GM12878 (cell line): Measurements from ENCODE around the gene SAMHD1. TPM values are rescaled to one million over a fixed set of nuclear protein-coding genes. Genes with fewer than 3 reads are reported as not detected.
"Not testable (repeated sequence)": the region's sequence is repeated elsewhere in the genome, so short reads cannot be mapped to it uniquely, and the experiment has no call there.

Source experiments
- ATAC-seq: fragments of 200-7000 bp; cut with Tn5 transposase; 3 replicates; pipeline ENCODE4 v1.9.1; 2020; ENCODE audit warnings: mild to moderate bottlenecking, moderate library complexity
- BruUV-seq: library from RNA; stranded (reverse); fragments of 400-500 nt; replicated peaks from 2 replicates; lab custom pipeline; 2021; lab: Mats Ljungman, UMichigan
- CTCF ChIA-PET: fragments of 300-600 bp; sonication (Branson Sonifier 250); formaldehyde crosslinking; extraction: SDS; loops from one replicate; lab custom pipeline; 2021; ENCODE audit warnings: inconsistent platforms; lab: Yijun Ruan, JAX
- POLR2A ChIA-PET: fragments of 350-600 bp; formaldehyde crosslinking; extraction: SDS; loops from one replicate; lab custom pipeline; 2021; ENCODE audit warnings: inconsistent platforms; lab: Charles Lee
- RAD21 ChIA-PET: fragments of 300-600 bp; sonication (Branson Sonifier 250); formaldehyde crosslinking; loops from one replicate; lab custom pipeline; 2023; ENCODE audit warnings: antibody characterized with exemption; ENCODE audit not compliant: unreplicated experiment; lab: Charles Lee
- SMC1A ChIA-PET: fragments of 300-600 bp; sonication (Branson Sonifier 250); formaldehyde crosslinking; loops from one replicate; lab custom pipeline; 2023; ENCODE audit not compliant: unreplicated experiment, uncharacterized antibody; lab: Charles Lee
- DNase-seq: peaks from one replicate; pipeline ENCODE4 v3.0.0-alpha.2; 2011; ENCODE audit warnings: low read depth, low spot score
- FAIRE-seq: peaks from 3 replicates; lab custom pipeline; 2011; peaks lifted over from hg19 to GRCh38; lab: Jason Lieb, UNC
- H2AFZ ChIP-seq: 2 replicates; pipeline ENCODE4 v1.6.0; 2011; ENCODE audit warnings: low read depth, low read length, control low read depth; ENCODE audit not compliant: control insufficient read depth
- H3K27ac ChIP-seq: 2 replicates; pipeline ENCODE4 v1.5.1; 2011; ENCODE audit warnings: control low read depth; ENCODE audit not compliant: control insufficient read depth, insufficient read depth
- H3K27me3 ChIP-seq, 2 experiments: replicated peaks in 1 of 2; 2 replicates each; pipeline versions ENCODE4 v1.6.0 to v1.6.1; 2011; ENCODE audit warnings: low read length in 1 of 2; ENCODE audit not compliant: control insufficient read depth in 2 of 2, insufficient read depth in 2 of 2
- H3K36me3 ChIP-seq, 2 experiments: 2 replicates each; pipeline ENCODE4 v1.5.1; 2011; ENCODE audit warnings: low read length in 1 of 2; ENCODE audit not compliant: control insufficient read depth in 2 of 2, insufficient read depth in 2 of 2
- H3K4me1 ChIP-seq: 2 replicates; pipeline ENCODE4 v1.6.1; 2011; ENCODE audit warnings: mild to moderate bottlenecking, low read length, moderate library complexity, mixed read lengths; ENCODE audit not compliant: control insufficient read depth, insufficient read depth
- H3K4me2 ChIP-seq: 2 replicates; pipeline ENCODE4 v1.6.0; 2011; ENCODE audit warnings: control low read depth; ENCODE audit not compliant: control insufficient read depth, insufficient read depth
- H3K4me3 ChIP-seq: fragments of 200-600 bp; sonication (generic); 2 replicates; pipeline ENCODE4 v1.5.1; 2016
- H3K79me2 ChIP-seq: 2 replicates; pipeline ENCODE4 v1.6.0; 2011; ENCODE audit warnings: low read length; ENCODE audit not compliant: control insufficient read depth, insufficient read depth
- H3K9ac ChIP-seq: 2 replicates; pipeline ENCODE4 v1.8.0; 2011; ENCODE audit warnings: low read length, control low read depth, mixed read lengths; ENCODE audit not compliant: control insufficient read depth, insufficient read depth
- H3K9me3 ChIP-seq: replicated peaks from 3 replicates; pipeline ENCODE4 v1.5.1; 2011; ENCODE audit warnings: mild to moderate bottlenecking, low read length; ENCODE audit not compliant: control insufficient read depth, insufficient read depth
- H4K20me1 ChIP-seq: 2 replicates; pipeline ENCODE4 v1.6.0; 2011; ENCODE audit not compliant: control insufficient read depth, insufficient read depth
- ATF7 ChIP-seq: fragments of 450-650 bp; IDR thresholded peaks from 2 replicates; pipeline ENCODE4 v1.6.1; 2016; ENCODE audit warnings: low read depth, mild to moderate bottlenecking
- IKZF2 ChIP-seq, 2 experiments: fragments of 450-650 bp; IDR thresholded peaks; 2 replicates each; pipeline ENCODE4 v1.6.1; 2017; ENCODE audit warnings: mild to moderate bottlenecking in 2 of 2, moderate library complexity in 2 of 2
- MEF2A ChIP-seq: IDR thresholded peaks from 2 replicates; pipeline ENCODE4 v1.6.1; 2011; ENCODE audit warnings: low read depth, mild to moderate bottlenecking, low read length, moderate library complexity; ENCODE audit not compliant: insufficient read depth
- MEF2B ChIP-seq: fragments of 450-650 bp; IDR thresholded peaks from 2 replicates; pipeline ENCODE4 v1.6.1; 2018; ENCODE audit warnings: mild to moderate bottlenecking, moderate library complexity; ENCODE audit not compliant: partially characterized antibody, poor library complexity, severe bottlenecking
- NBN ChIP-seq: fragments of 450-650 bp; IDR thresholded peaks from 2 replicates; pipeline ENCODE4 v1.6.1; 2016
- ZNF384 ChIP-seq: IDR thresholded peaks from 2 replicates; pipeline ENCODE4 v1.6.1; 2012; ENCODE audit warnings: low read depth, mild to moderate bottlenecking, low read length, improper control_type of control experiment, borderline replicate concordance
- WGBS: methylation state at CpG from one replicate; pipeline ENCODE4 v1.1.6; 2016; ENCODE audit warnings: low lambda C conversion rate; ENCODE audit not compliant: insufficient replicate concordance, insufficient coverage; ENCODE audit errors: missing lambda C conversion rate; 5-methylcytosine and 5-hydroxymethylcytosine counted together
- in situ Hi-C: fragments of 300-500 bp; cut with MboI; formaldehyde crosslinking; loops from 9 replicates; pipeline ENCODE4 v1.14.3; 2018; ENCODE audit warnings: mixed read lengths
- intact Hi-C: fragments of 100-400 bp; cut with micrococcal nuclease; formaldehyde crosslinking; loops from one replicate; pipeline ENCODE4 v1.14.2; 2022; ENCODE audit not compliant: unreplicated experiment
- polyA plus RNA-seq, 11 experiments: library from polyadenylated mRNA; depleted of rRNA in 4 of 11; unstranded in 6 of 11; stranded (reverse) in 5 of 11; fragments of >200 nt; fragmentation: Nextera tagmentation in 4 of 11; fragmentation: Illumina TruSeq in 1 of 11; extraction: Ambion mirVana in 4 of 11; extraction: Trizol in 1 of 11; gene quantifications; 1 replicate in 1 of 11; 2 replicates in 10 of 11; pipeline versions ENCODE4 v1.2.1 to v1.2.3, GENCODE V29; 2011 to 2016; ENCODE audit warnings: inconsistent platforms in 2 of 11, missing spikeins in 2 of 11, low read depth in 1 of 11
- total RNA-seq, 4 experiments: library from RNA; depleted of rRNA in 3 of 4; stranded (reverse); fragments of >200 nt in 3 of 4; fragmentation: Illumina TruSeq in 1 of 4; extraction: Trizol in 1 of 4; gene quantifications; 2 replicates each; pipeline versions ENCODE4 v1.2.1 to v1.2.3, GENCODE V29; 2013 to 2021
- TF ChIP-seq, protein P1 (sequence below): fragments of 450-650 bp; IDR thresholded peaks from 2 replicates; pipeline ENCODE4 v1.6.1; 2017; ENCODE audit warnings: mild to moderate bottlenecking, low read depth, inconsistent platforms; ENCODE audit not compliant: poor library complexity, severe bottlenecking

Gene SAMHD1
- total and polyA plus RNA-seq, 10 of the 15 experiments (the other 5 are each of a cell fraction or from before 2014, with no cell fraction given): 20.5 to 47.9 (median 38.8) TPM

DNA sequence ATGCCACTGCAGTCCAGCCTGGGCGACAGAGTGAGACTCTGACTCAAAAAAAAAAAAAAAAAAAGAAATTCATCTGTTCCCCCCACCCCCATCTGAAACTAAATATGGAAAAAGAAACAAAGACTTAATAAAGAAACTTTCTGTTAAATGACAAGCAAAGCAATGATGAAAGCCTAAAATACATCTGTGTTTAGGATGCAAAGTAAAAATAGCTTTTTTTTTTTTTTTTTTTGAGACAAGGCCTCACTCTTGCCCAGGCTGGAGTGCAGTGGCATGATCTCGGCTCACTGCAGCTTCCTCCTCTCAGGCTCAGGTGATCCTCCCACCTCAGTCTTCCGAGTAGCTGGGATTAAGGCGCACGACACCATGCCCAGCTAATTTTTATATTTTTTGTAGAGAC lies 76.4 kb downstream of the SAMHD1 start:
- H3K4me2 ChIP-seq, H3K27me3 ChIP-seq, H3K4me3 ChIP-seq, H3K9me3 ChIP-seq, H3K79me2 ChIP-seq, H3K9ac ChIP-seq, DNase-seq, in situ Hi-C loops, intact Hi-C loops, H4K20me1 ChIP-seq, BruUV-seq, H3K36me3 ChIP-seq, FAIRE-seq: not testable (repeated sequence)
- WGBS: 43% methylated on average over 4 of the region's 5 CpGs
- Histone ChIP-seq H3K4me1 (peaks cover 33% of the 10 kb centered on the region), H3K27ac (peak overlapping the region; percentile 31), H2AFZ (peak overlapping the region; percentile 51; the same call in 1 of the 2 replicates)
- TF ChIP-seq, protein P1, sequence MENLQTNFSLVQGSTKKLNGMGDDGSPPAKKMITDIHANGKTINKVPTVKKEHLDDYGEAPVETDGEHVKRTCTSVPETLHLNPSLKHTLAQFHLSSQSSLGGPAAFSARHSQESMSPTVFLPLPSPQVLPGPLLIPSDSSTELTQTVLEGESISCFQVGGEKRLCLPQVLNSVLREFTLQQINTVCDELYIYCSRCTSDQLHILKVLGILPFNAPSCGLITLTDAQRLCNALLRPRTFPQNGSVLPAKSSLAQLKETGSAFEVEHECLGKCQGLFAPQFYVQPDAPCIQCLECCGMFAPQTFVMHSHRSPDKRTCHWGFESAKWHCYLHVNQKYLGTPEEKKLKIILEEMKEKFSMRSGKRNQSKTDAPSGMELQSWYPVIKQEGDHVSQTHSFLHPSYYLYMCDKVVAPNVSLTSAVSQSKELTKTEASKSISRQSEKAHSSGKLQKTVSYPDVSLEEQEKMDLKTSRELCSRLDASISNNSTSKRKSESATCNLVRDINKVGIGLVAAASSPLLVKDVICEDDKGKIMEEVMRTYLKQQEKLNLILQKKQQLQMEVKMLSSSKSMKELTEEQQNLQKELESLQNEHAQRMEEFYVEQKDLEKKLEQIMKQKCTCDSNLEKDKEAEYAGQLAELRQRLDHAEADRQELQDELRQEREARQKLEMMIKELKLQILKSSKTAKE: peak; percentile 46
- TF ChIP-seq ZNF384: peak; percentile 66
- TF ChIP-seq NBN: 0 out of 2 replicates have a peak, but pooled peaks have one; percentile 43
- peak; percentile 56 for TF ChIP-seq ATF7
- TF ChIP-seq MEF2B: peak; percentile 88
- peak; percentile 14 to 52; a peak in 2 of 4 replicates for TF ChIP-seq IKZF2 (IDR thresholded peaks at IDR 0.05)
- TF ChIP-seq MEF2A: peak; percentile 96
- ChIA-PET POLR2A (interaction anchor here (0.6 to 1.5 kb wide), 8 partner anchors 11 to 1591 kb away, joined by 3 to 11 read pairs (median 3); partner anchors contain the start of genes EIF6 and RAB5IF), RAD21 (interaction anchor here (0.6 to 4.9 kb wide), 10 partner anchors 8 to 277 kb away, joined by 3 to 32 read pairs (median 6); partner anchors contain the start of gene DSN1), SMC1A (interaction anchor here (0.6 to 1.9 kb wide), 8 partner anchors 8 to 1103 kb away, joined by 3 to 7 read pairs (median 4); no protein-coding TSS in a partner anchor), CTCF (interaction anchor here (1.1 to 6.7 kb wide), 7 partner anchors 8 to 140 kb away, joined by 3 to 54 read pairs (median 3); no protein-coding TSS in a partner anchor)
- peak; percentile 66 for ATAC-seq
